Left colon (tissue), 2 donors: ENCODE measurements around the gene SEMA3F. TPM values are rescaled to one million over a fixed set of nuclear protein-coding genes. Genes with fewer than 3 reads are reported as not detected.

ENCODE experiments used
- ATAC-seq: fragments of 200-7000 bp; cut with Tn5 transposase; one replicate; pipeline ENCODE4 v1.9.1; 2020; ENCODE audit warnings: mild to moderate bottlenecking, moderate library complexity
- DNase-seq, 2 donors: peaks; one replicate each; pipeline ENCODE4 v3.0.0-alpha.2; 2020
- intact Hi-C, 2 donors: fragments of 100-400 bp; cut with DNase I in 1 of 2; cut with micrococcal nuclease in 1 of 2; formaldehyde crosslinking; loops; one replicate each; pipeline versions ENCODE4 v1.11.2 to v1.14.0; 2022; cut with DNase I, micrococcal nuclease
- total RNA-seq, 2 donors: library from RNA; stranded (reverse); fragmentation: NEBNext Ultra II Directional; extraction: Animal tissue kit (Norgen Biotek cat#: 25700); gene quantifications; one replicate each; pipeline ENCODE4 v1.2.1, GENCODE V29; 2021
- donor health status: DM: no; HTN: no; CAD: no.
- donor health status: DM: yes; HTN: yes; CAD: no.

The SEMA3F gene
- total RNA-seq, 2 donors from 2014 or later, result 11.5 to 12.1 TPM

GRCh38 chr3:50127251-50127691, 27.9 kb upstream of the SEMA3F start:
- no peak for DNase-seq
- ATAC-seq, result no peak
- intact Hi-C loops, result no loop called here

GRCh38 chr3:50128001-50128400, 27.1 kb upstream of the SEMA3F start:
- no peak for ATAC-seq
- no peak for DNase-seq
- intact Hi-C loops, result no loop called here

DNA sequence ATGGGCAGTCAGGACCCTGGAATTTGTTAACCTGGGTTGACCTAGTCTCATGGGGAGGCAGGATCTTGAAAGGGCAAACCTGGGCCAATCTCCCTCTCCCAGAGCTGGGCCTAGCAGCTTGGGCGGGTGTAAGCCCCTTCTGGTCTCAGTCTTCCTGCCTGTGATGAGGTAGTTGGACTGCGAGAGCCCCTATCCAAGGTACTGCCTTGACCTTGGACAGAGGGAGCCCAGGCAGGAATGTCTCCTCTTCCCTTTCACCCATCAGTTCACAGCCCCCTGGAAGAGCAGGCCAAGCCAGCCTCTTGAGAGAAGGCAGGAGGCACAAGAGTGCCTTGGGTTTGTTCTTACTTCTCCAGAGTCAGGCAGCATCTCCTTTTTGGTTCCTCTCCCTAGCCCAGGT, 24.7 kb upstream of the SEMA3F start:
- DNase-seq (no peak), ATAC-seq (no peak)
- intact Hi-C loops, result no loop called here

GRCh38 chr3:50132421-50133282, 22.5 kb upstream of the SEMA3F start:
- no peak for DNase-seq
- no peak for ATAC-seq
- intact Hi-C loops, result no loop called here

GRCh38 chr3:50133283-50133615, 21.9 kb upstream of the SEMA3F start:
- intact Hi-C loops, result no loop called here
- no peak for DNase-seq
- ATAC-seq, result no peak

- no peak for DNase-seq
- intact Hi-C loops, result no loop called here
- ATAC-seq, result no peak
Observed at GRCh38 chr3:50134367-50134766, 20.8 kb upstream of the SEMA3F start.

GRCh38 chr3:50135964-50136363, 19.2 kb upstream of the SEMA3F start:
- DNase-seq (no peak), ATAC-seq (no peak)
- intact Hi-C loops, result no loop called here

DNA sequence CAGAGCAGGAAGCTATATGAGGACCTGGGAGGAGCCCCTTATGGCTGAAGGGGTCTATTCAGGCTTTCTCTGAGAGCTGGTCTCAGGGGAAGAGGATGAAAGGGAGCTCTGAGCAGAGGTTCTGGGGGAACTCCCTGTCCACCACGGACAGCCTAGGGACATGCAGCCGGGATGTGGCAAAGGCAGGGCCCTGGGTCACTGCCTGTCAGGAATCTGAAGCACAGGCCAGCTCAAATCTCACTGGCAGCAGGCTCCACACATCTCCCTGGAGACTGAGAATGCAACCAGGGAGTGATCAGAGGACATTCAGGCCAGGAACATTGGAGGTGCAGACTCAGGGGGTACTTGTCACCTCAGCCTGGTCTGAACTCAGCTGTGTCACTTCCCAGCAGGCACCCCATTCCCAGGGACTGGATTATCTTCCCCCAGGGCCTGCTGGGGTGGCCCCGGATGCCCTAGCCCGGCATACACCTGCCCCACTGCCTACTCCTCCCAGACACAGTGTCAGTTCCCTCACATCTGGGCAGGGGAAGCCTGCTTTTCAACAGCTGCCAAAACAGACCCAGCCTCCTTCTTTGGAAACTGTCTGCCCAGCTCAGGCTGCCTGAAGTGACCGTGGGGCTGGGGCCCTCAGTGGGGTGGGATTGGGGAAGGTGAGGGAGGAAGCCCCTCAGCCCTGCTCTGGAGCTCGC, 18.3 kb upstream of the SEMA3F start:
- DNase-seq (no peak), ATAC-seq (no peak)
- intact Hi-C loops, result no loop called here

DNA sequence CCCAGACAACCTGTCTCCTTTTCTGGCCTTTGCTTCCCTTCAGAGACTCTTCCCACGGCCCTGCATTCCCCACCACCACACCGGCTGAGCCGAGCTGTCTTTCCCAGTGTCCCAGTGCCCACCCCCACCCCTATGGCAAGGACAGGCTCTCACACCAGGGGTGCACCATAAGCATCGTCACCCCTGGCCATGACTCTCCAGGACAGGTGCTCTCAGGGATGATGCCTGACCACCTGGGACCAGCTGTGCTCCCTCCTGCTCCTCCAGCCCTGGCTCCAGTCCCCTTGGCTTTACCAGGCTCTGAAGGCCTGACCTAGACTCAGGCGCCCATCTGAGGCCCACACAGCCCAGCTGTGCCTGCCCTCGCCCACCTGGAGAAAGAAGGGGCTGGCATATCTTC, 17.6 kb upstream of the SEMA3F start:
- intact Hi-C loops, result no loop called here
- DNase-seq, result no peak
- no peak for ATAC-seq

DNA sequence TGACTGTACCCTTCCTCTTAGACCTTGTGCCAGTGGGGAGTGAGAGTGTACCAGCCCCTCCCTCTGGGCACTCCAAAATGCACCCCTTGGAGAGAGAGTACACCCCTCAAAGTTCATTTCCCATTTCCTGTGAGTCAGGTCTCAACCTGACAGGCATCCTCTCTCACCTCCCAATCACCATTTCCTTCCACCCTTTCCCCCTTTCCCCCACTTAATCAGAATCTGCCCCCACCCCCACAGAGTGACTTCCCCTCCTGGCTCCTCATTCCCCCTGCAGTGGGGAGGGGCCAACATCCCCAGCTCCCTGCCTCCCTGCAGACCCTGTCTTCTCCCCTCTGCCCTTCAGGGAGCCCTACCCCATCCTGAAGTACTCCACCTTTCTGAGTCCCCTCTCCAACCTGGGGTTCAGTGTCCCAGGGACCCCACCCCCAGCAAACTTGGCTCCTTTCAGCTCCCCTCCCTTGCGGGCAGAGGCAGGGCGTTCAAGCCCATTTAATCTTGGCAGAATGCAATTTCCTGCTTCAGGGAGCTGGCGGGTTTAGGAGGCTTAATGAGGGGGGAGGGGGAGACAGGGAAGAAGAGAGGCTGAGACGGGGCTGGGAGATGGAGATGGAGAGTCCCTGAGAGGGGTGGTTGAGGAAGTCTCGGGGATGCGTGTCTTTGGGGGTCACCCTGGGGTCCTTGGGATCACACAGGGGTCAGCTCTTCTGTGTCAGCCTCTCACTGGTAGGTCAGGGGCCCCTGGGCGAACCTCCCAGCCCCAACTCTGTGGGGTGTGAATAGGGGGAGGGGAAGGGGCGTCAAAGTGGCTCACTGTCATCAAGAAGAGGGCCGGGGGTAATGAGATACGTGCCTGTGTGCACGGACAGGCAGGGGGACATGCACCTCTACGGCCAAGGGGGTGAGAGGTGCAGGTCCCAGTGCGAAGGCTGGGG, 16.6 kb upstream of the SEMA3F start:
- ATAC-seq, result peak; percentile 36
- DNase-seq, result no peak
- intact Hi-C loops, result no loop called here

GRCh38 chr3:50139308-50139707, 15.8 kb upstream of the SEMA3F start:
- no peak for ATAC-seq
- DNase-seq, result no peak
- intact Hi-C loops, result no loop called here

GRCh38 chr3:50139718-50140423, 15.3 kb upstream of the SEMA3F start:
- intact Hi-C loops, result no loop called here
- no peak for DNase-seq
- ATAC-seq, result no peak

- intact Hi-C loops, result no loop called here
- DNase-seq (no peak), ATAC-seq (no peak)
Observed at GRCh38 chr3:50140990-50141389, 14.1 kb upstream of the SEMA3F start.

DNA sequence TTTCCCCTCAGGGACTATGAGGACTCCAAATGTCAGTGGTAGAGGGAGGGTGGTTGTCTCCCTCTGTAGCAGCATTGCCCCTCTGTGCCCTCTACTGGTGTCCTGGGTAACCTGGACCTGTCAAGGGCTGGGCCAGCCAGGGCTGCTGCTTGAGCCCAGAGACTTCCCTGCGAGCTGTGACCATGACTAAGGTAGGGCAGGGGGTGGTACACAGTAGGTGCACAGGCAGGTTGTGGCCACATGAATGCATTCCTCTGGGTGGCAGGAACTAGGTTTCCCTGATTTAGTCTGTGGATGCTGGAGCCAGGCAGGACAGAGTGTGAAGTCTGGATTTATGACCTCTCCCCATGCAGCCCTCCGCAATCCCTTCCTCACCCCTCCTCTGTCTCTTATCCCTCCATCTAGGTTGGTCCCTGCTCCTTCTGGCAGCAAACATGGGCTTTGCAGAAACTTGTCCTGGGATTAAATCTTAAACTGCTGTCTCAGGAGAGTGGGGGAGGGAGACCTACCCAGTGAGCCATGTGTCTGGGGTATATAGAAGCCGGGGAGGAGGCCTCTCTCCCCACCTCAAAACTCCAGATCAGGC, 8.7 kb upstream of the SEMA3F start:
- intact Hi-C loops, result no loop called here
- ATAC-seq (no peak), DNase-seq (no peak)

- no peak for DNase-seq
- intact Hi-C loops, result no loop called here
- ATAC-seq, result no peak
Observed at GRCh38 chr3:50147016-50147415, 8.1 kb upstream of the SEMA3F start.

DNA sequence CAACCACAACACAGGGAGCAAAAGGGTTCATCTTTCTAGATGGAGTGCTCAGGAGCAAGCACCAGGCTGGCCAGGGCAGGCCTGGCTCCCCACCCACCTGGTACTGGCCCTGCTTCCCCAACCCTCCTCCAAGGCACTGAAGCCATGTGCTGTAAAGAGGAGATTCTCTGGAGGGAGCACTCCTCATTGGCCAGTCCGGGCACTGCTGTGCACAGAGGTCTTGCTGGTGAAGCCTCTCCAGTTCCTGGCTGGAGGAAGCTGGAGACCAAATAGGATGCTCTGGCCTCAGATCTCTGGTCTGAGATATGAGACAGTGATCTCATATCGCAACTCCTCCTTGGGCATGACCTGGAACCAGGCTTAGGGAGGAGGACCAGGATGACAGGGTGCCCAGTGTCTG, 7.7 kb upstream of the SEMA3F start:
- ATAC-seq (no peak), DNase-seq (no peak)
- intact Hi-C loops, result no loop called here

DNA sequence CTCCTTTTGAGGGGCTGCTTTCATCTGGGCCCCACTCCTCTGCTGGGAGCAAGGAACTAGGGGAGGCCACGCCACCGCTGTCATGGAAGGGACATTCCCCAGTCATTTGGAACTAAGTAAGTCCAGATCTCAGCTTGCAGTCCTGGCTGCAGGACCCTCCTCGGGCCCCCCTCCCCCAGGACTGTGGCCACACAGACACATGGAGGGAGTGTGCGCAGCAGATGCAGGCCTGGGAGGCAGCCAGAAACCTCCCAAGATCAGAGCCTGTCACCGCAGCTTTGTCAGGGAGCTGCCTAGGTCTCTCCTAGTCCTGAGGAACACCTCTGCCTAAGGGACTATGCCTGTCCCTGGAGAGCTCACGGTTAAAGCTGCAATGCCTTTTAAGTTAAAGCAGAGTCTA, 7.3 kb upstream of the SEMA3F start:
- no peak for ATAC-seq
- no peak for DNase-seq
- intact Hi-C loops, result no loop called here

DNA sequence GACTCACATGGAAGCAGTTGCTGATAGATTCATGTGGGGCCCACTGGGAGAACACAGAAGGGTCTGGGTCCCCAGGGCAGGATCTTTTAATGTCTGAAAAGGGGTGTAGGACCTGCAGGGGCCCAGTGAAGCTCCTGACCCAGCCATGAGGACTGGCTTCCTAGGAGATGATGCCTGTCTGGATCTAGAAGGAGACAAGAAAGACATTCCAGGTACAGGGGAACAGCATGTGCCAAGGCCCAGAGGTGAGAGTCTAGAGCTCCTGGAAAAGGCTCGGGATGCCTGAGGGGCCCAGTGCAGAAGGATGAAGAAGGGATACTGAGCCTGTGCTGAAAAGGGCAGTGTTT, 4.7 kb upstream of the SEMA3F start:
- intact Hi-C loops, result no loop called here
- DNase-seq, result no peak
- no peak for ATAC-seq
